HG03342 (cell line): ENCODE results near the gene NECAB3.
"Not testable (repeated sequence)": the region's sequence is repeated elsewhere in the genome, so short reads cannot be mapped to it uniquely, and the experiment has no call there.

Experiments
- ATAC-seq: cut with Tn5 transposase; IDR thresholded peaks from one replicate; pipeline ENCODE4 v1.9.1; 2021; ENCODE audit warnings: mild to moderate bottlenecking, moderate library complexity; ENCODE audit not compliant: unreplicated experiment

Gene NECAB3

GRCh38 chr20:33650753-33651561, 23.3 kb downstream of the NECAB3 start:
- no peak for ATAC-seq

GRCh38 chr20:33650111-33650752, 24.0 kb downstream of the NECAB3 start:
- ATAC-seq: no peak

GRCh38 chr20:33649201-33649681, 25.0 kb downstream of the NECAB3 start:
- no peak for ATAC-seq

GRCh38 chr20:33648396-33649004, 25.7 kb downstream of the NECAB3 start:
- no peak for ATAC-seq

GRCh38 chr20:33647603-33648395, 26.4 kb downstream of the NECAB3 start:
- no peak for ATAC-seq

GRCh38 chr20:33646959-33647602, 27.1 kb downstream of the NECAB3 start:
- not testable (repeated sequence) for ATAC-seq

GRCh38 chr20:33646191-33646590, 28.0 kb downstream of the NECAB3 start:
- no peak for ATAC-seq

- no peak for ATAC-seq
Observed at GRCh38 chr20:33645396-33645795, 28.8 kb downstream of the NECAB3 start.

- ATAC-seq: no peak
Observed at GRCh38 chr20:33645072-33645358, 29.2 kb downstream of the NECAB3 start.

- no peak for ATAC-seq
Observed at GRCh38 chr20:33644313-33645071, 29.7 kb downstream of the NECAB3 start.

- ATAC-seq: no peak
Observed at GRCh38 chr20:33640287-33640686, 33.9 kb downstream of the NECAB3 start.

- ATAC-seq: no peak
Observed at GRCh38 chr20:33636776-33637175, 37.5 kb downstream of the NECAB3 start.

- ATAC-seq: no peak
Observed at GRCh38 chr20:33635341-33635740, 38.9 kb downstream of the NECAB3 start.

- ATAC-seq: not testable (repeated sequence)
Observed at GRCh38 chr20:33631910-33632309, 42.3 kb downstream of the NECAB3 start.

- no peak for ATAC-seq
Observed at GRCh38 chr20:33630507-33630906, 43.7 kb downstream of the NECAB3 start.

- ATAC-seq: no peak
Observed at GRCh38 chr20:33629979-33630378, 44.2 kb downstream of the NECAB3 start.

GRCh38 chr20:33629533-33629932, 44.7 kb downstream of the NECAB3 start:
- no peak for ATAC-seq

GRCh38 chr20:33627577-33628216, 46.5 kb downstream of the NECAB3 start:
- ATAC-seq: no peak

GRCh38 chr20:33626190-33626589, 48.0 kb downstream of the NECAB3 start:
- no peak for ATAC-seq

GRCh38 chr20:33624399-33624798, 49.8 kb downstream of the NECAB3 start:
- ATAC-seq: no peak
